HCT116 (cell line): Measurements from ENCODE around the gene BARX1. TPM values are rescaled to one million over a fixed set of nuclear protein-coding genes. Genes with fewer than 3 reads are reported as not detected.
"Not testable (repeated sequence)": the region's sequence is repeated elsewhere in the genome, so short reads cannot be mapped to it uniquely, and the experiment has no call there.

ENCODE experiments used
- ATAC-seq: fragments of 200-7000 bp; cut with Tn5 transposase; 2 replicates; pipeline ENCODE4 v1.9.1; 2020; ENCODE audit warnings: mild to moderate bottlenecking, moderate library complexity
- BruUV-seq: library from RNA; stranded (reverse); fragments of 400-500 nt; replicated peaks from 2 replicates; lab custom pipeline; 2021; lab: Mats Ljungman, UMichigan
- CTCF ChIA-PET: fragments of 300-600 bp; sonication (Branson Sonifier 250); formaldehyde crosslinking; loops from one replicate; lab custom pipeline; 2021; ENCODE audit warnings: antibody characterized with exemption; lab: Charles Lee
- POLR2A ChIA-PET: fragments of 300-600, 350-600 bp; sonication (Branson Sonifier 250); formaldehyde crosslinking; loops from one replicate; lab custom pipeline; 2021; ENCODE audit warnings: antibody characterized with exemption; lab: Charles Lee
- RAD21 ChIA-PET, 2 experiments: fragments of 300-600 bp; sonication (Branson Sonifier 250); formaldehyde crosslinking; loops; one replicate each; lab custom pipeline; 2023; ENCODE audit warnings: low total read pairs in 2 of 2; ENCODE audit not compliant: uncharacterized antibody in 2 of 2, unreplicated experiment in 2 of 2, low non-redundant PET in 1 of 2; lab: Charles Lee
- DNase-seq: peaks from one replicate; pipeline ENCODE4 v3.0.0-alpha.2; 2010; ENCODE audit warnings: low read depth, low spot score
- H2AFZ ChIP-seq: fragments of 200-600 bp; shearing (Covaris generic), sonication (generic); 2 replicates; pipeline ENCODE4 v1.6.1; 2017; ENCODE audit warnings: low read depth, mixed run types, mixed read lengths, antibody characterized with exemption, low read length; ENCODE audit not compliant: poor library complexity, severe bottlenecking
- H3K27ac ChIP-seq: 2 replicates; pipeline ENCODE4 v1.5.1; 2012; ENCODE audit warnings: low read depth, low read length
- H3K27me3 ChIP-seq: fragments of 200-600 bp; sonication (generic); 2 replicates; pipeline ENCODE4 v1.6.1; 2016; ENCODE audit warnings: mixed run types, low read length, mixed read lengths; ENCODE audit not compliant: insufficient read depth
- H3K36me3 ChIP-seq, 2 experiments: fragments of 200-500 bp in 1 of 2; fragments of 200-600 bp in 1 of 2; sonication (Bioruptor generic) in 1 of 2; sonication (generic) in 1 of 2; 2 replicates each; pipeline versions ENCODE4 v1.5.1 to v1.6.1; 2014 to 2016; ENCODE audit warnings: low read length in 2 of 2, inconsistent platforms in 1 of 2, mixed read lengths in 1 of 2, mixed run types in 1 of 2; ENCODE audit not compliant: insufficient read depth in 2 of 2, control insufficient read depth in 1 of 2
- H3K4me1 ChIP-seq, 2 experiments: fragments of 200-600 bp in 1 of 2; sonication (generic) in 1 of 2; 2 replicates each; pipeline versions ENCODE4 v1.5.1 to v1.6.1; 2012 to 2017; ENCODE audit warnings: low read length in 2 of 2, inconsistent platforms in 1 of 2, mild to moderate bottlenecking in 1 of 2, mixed read lengths in 1 of 2, mixed run types in 1 of 2, moderate library complexity in 1 of 2; ENCODE audit not compliant: insufficient read depth in 2 of 2, control insufficient read depth in 1 of 2
- H3K4me2 ChIP-seq: fragments of 200-600 bp; sonication (generic); 2 replicates; pipeline ENCODE4 v1.6.1; 2017; ENCODE audit warnings: mixed run types, low read length, mixed read lengths
- H3K4me3 ChIP-seq, 2 experiments: fragments of 200-600 bp in 1 of 2; sonication (generic) in 1 of 2; replicated peaks in 1 of 2; 2 replicates each; pipeline ENCODE4 v1.5.1; 2011 to 2016; ENCODE audit warnings: low read length in 2 of 2, control low read depth in 1 of 2, low read depth in 1 of 2, mild to moderate bottlenecking in 1 of 2, mixed read lengths in 1 of 2, mixed run types in 1 of 2
- H3K79me2 ChIP-seq: fragments of 200-600 bp; sonication (generic); 2 replicates; pipeline ENCODE4 v1.6.1; 2017; ENCODE audit warnings: mild to moderate bottlenecking, mixed run types, low read length, moderate library complexity, mixed read lengths; ENCODE audit not compliant: insufficient read depth
- H3K9ac ChIP-seq: fragments of 200-600 bp; sonication (generic); 2 replicates; pipeline ENCODE4 v1.6.1; 2016; ENCODE audit warnings: low read length, mixed read lengths
- H3K9me2 ChIP-seq: fragments of 200-600 bp; sonication (generic), shearing (Covaris generic); 2 replicates; pipeline ENCODE4 v1.6.1; 2017; ENCODE audit warnings: mixed run types, mild to moderate bottlenecking, moderate library complexity; ENCODE audit not compliant: insufficient read depth
- H3K9me3 ChIP-seq, 2 experiments: fragments of 200-500 bp in 1 of 2; fragments of 200-600 bp in 1 of 2; sonication (Bioruptor generic) in 1 of 2; sonication (generic) in 1 of 2; 2 replicates each; pipeline ENCODE4 v1.6.1; 2014 to 2017; ENCODE audit warnings: low read length in 2 of 2, mixed read lengths in 2 of 2, inconsistent platforms in 1 of 2, low read depth in 1 of 2, mild to moderate bottlenecking in 1 of 2, mixed run types in 1 of 2, moderate library complexity in 1 of 2; ENCODE audit not compliant: control insufficient read depth in 1 of 2, insufficient read depth in 1 of 2
- H4K20me1 ChIP-seq: fragments of 200-600 bp; sonication (generic), shearing (Covaris generic); 2 replicates; pipeline ENCODE4 v1.6.1; 2017; ENCODE audit warnings: mixed run types, mild to moderate bottlenecking, moderate library complexity; ENCODE audit not compliant: insufficient read depth
- ELF1 ChIP-seq: IDR thresholded peaks from 2 replicates; pipeline ENCODE4 v1.6.1; 2012; ENCODE audit warnings: low read depth, borderline replicate concordance
- EZH2 ChIP-seq: fragments of 200-600 bp; sonication (generic); IDR thresholded peaks from 2 replicates; pipeline ENCODE4 v1.6.1; 2017; ENCODE audit warnings: antibody characterized with exemption, mixed run types
- EZH2phosphoT487 ChIP-seq: fragments of 200-600 bp; IDR thresholded peaks from 2 replicates; pipeline ENCODE4 v1.6.1; 2018; ENCODE audit warnings: antibody characterized with exemption, borderline replicate concordance
- JUND ChIP-seq: IDR thresholded peaks from 2 replicates; pipeline ENCODE4 v1.6.1; 2012
- SP1 ChIP-seq: IDR thresholded peaks from 2 replicates; pipeline ENCODE4 v1.6.1; 2012; ENCODE audit warnings: low read depth
- SRF ChIP-seq: IDR thresholded peaks from 2 replicates; pipeline ENCODE4 v1.6.1; 2012; ENCODE audit warnings: low read depth
- ZNF274 ChIP-seq: fragments of 200-500 bp; sonication (Bioruptor generic); IDR thresholded peaks from 2 replicates; pipeline ENCODE4 v1.6.1; 2014; ENCODE audit warnings: mild to moderate bottlenecking, low read depth, low read length, inconsistent platforms
- intact Hi-C: fragments of 100-400 bp; cut with micrococcal nuclease; formaldehyde crosslinking; loops from 2 replicates; pipeline ENCODE4 v1.10.0; 2022
- total RNA-seq: library from RNA; stranded (reverse); gene quantifications from one replicate; pipeline ENCODE4 v1.2.1, GENCODE V29; 2021; ENCODE audit not compliant: unreplicated experiment
- TF ChIP-seq, protein P1 (sequence below): IDR thresholded peaks from 2 replicates; pipeline ENCODE4 v1.6.1; 2012

Gene BARX1
- total RNA-seq, 1 experiment from 2014 or later, result not detected

DNA sequence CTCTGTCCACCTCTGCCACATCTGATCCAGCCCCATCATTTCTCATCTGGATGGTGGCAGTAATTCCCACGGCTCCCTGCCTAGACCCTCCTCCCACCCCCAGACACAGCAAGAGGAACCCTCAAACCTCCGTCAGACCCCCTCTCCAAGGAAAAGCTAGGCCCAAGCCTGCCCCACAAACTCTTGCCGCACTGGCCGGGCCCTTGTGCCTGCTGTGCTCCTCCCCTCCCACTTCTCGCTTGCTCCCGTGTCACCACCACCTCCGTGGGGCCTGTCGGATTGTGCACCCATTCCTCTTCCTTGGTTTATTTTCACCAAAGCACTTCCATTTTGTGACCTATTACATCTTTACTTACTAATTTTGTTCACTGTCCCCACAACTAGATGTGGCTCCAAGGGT is 14.2 kb downstream of the BARX1 start:
- H2AFZ ChIP-seq, result no peak overlapping the region
- no peaks in the 10 kb centered on the region for H3K9me2 ChIP-seq
- H3K4me1 ChIP-seq, result no peaks in the 10 kb centered on the region
- no peaks in the 10 kb centered on the region for H3K36me3 ChIP-seq
- peaks cover 8% of the 10 kb centered on the region for H3K27me3 ChIP-seq
- no peak overlapping the region for H3K4me2 ChIP-seq
- ATAC-seq, result no peak
- no peak for DNase-seq
- no peaks in the 10 kb centered on the region for H3K79me2 ChIP-seq
- no peak overlapping the region for H3K4me3 ChIP-seq
- H3K9ac ChIP-seq, result no peak overlapping the region
- no peak overlapping the region for H3K27ac ChIP-seq
- RAD21 ChIA-PET, result no interaction called here
- CTCF ChIA-PET, result no interaction called here
- no peaks in the 10 kb centered on the region for H4K20me1 ChIP-seq
- no TSS peak for BruUV-seq
- TF ChIP-seq ELF1, result no peak
- no peak for TF ChIP-seq EZH2phosphoT487
- TF ChIP-seq, protein P1, sequence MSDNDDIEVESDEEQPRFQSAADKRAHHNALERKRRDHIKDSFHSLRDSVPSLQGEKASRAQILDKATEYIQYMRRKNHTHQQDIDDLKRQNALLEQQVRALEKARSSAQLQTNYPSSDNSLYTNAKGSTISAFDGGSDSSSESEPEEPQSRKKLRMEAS, result no peak
- no peak for TF ChIP-seq SP1
- TF ChIP-seq SRF, result no peak
- TF ChIP-seq ZNF274, result no peak
- TF ChIP-seq JUND, result no peak
- TF ChIP-seq EZH2, result no peak
- H3K9me3 ChIP-seq, result no peaks in the 10 kb centered on the region
- intact Hi-C loops, result no loop called here
- POLR2A ChIA-PET, result no interaction called here

DNA sequence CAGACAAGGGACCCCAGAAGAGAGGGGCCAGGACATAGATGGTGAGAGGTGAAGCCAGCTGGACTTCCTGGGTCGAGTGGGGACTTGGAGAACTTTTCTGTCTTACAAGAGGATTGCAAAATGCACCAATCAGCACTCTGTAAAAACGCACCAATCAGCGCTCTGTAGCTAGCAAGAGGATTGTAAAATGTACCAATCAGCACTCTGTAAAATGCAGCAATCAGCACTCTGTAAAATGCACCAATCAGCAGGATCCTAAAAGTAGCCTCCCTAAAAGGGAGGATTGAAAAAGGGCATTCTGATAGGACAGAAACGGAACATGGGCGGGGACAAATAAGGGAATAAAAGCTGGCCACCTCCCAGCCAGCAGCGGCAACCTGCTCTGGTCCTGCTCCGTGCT is 15.6 kb downstream of the BARX1 start:
- H3K79me2 ChIP-seq, H3K4me3 ChIP-seq, ATAC-seq, CTCF ChIA-PET, H3K4me1 ChIP-seq, intact Hi-C loops, H3K27ac ChIP-seq, H2AFZ ChIP-seq, DNase-seq, H3K36me3 ChIP-seq, H3K9me2 ChIP-seq, RAD21 ChIA-PET, H3K27me3 ChIP-seq, H3K4me2 ChIP-seq, POLR2A ChIA-PET, H4K20me1 ChIP-seq, H3K9me3 ChIP-seq, H3K9ac ChIP-seq, BruUV-seq: not testable (repeated sequence)
